ENCODE data around the gene LGR4. TPM values are rescaled to one million over a fixed set of nuclear protein-coding genes. Genes with fewer than 3 reads are reported as not detected.

Gene LGR4
- total and polyA plus RNA-seq, 2 donors: 6.8 to 8.2 TPM

DNA sequence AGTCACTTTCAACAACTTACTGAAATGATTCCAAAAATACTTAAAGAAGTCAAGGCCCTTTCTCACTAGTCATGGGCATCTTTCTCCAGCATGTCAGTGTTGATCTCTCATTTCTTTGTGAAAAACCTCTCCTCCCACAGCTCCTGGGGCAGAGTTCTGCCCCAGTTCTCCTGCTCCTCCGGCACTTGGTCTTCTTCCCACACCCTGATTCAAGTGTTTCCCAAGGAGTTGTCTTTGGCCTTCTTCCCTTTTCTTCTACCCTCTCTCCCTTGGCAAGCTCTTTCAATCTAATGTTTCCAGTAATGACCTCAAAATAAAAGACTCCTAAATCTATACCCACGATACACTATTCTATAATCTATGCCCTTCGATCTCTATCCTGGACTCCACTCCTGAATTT is 67.5 kb downstream of the LGR4 start:
- WGBS: 95% methylated on average over 3 of the region's 3 CpGs
- H3K4me3 ChIP-seq (ENCODE audit: low read length in 2 of 2): no peak overlapping the region
- H3K4me1 ChIP-seq (ENCODE audit: control insufficient read depth in 2 of 2, insufficient read depth in 2 of 2, low read length in 2 of 2): no peaks in the 10 kb centered on the region
- no peak for DNase-seq (ENCODE audit: low read depth in 6 of 9, low spot score in 9 of 9)
- H3K27me3 ChIP-seq (ENCODE audit: control insufficient read depth in 2 of 2, insufficient read depth in 1 of 2, low read length in 1 of 2): no peaks in the 10 kb centered on the region
- no peak overlapping the region for H3K27ac ChIP-seq (ENCODE audit: low read depth in 1 of 2, low read length in 1 of 2)
- no peaks in the 10 kb centered on the region for H3K36me3 ChIP-seq (ENCODE audit: control insufficient read depth in 2 of 2, insufficient read depth in 2 of 2, low read length in 1 of 2)
- no peaks in the 10 kb centered on the region for H3K9me3 ChIP-seq (ENCODE audit: control insufficient read depth in 2 of 2, insufficient read depth in 1 of 2, low read length in 1 of 2)

DNA sequence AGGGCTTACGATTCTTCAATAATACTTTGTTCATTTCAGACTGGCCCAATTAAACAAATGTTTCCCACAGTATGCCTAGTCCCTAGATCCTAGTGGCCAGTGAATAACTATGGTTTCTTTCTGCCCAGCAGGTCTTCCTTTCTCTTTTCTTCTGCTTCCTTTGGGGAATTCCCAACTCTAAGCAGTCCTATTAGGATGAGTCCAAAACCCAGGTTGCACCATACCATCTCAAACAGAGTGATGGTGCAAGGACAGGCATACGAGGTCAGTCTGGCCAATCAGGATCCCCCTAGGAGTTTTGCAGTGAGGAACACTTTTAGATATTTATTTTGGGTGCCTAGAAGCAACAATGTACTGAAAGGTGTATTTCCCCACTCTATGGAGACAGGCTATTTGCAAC is 68.2 kb downstream of the LGR4 start:
- DNase-seq (ENCODE audit: low read depth in 6 of 9, low spot score in 9 of 9): no peak
- no peaks in the 10 kb centered on the region for H3K36me3 ChIP-seq (ENCODE audit: control insufficient read depth in 2 of 2, insufficient read depth in 2 of 2, low read length in 1 of 2)
- WGBS: 92% methylated on average over 2 of the region's 2 CpGs

DNA sequence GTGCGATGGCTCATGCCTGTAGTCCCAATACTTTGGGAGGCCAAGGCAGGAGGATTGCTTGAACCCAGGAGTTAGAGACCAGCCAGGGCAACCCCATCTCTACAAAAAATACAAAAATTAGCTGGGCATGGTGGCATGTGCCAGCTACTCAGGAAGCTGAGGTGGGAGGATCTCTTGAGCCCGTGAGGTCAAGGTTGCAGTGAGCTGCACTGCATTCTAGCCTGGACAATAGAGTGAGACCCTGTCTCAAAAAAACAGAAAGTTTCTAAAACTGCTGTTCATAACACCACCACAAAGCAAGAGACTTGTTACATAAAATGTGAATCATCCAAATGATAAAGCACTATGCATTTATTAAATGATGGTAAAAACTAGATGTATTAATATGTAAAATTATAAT is 69.4 kb downstream of the LGR4 start:
- H3K36me3 ChIP-seq (ENCODE audit: control insufficient read depth in 2 of 2, insufficient read depth in 2 of 2, low read length in 1 of 2): no peaks in the 10 kb centered on the region
- WGBS: 92% methylated on average over 2 of the region's 2 CpGs
- H3K27ac ChIP-seq (ENCODE audit: low read depth in 1 of 2, low read length in 1 of 2): no peak overlapping the region
- H3K27me3 ChIP-seq (ENCODE audit: control insufficient read depth in 2 of 2, insufficient read depth in 1 of 2, low read length in 1 of 2): no peaks in the 10 kb centered on the region
- DNase-seq (ENCODE audit: low read depth in 6 of 9, low spot score in 9 of 9): no peak
- no peak overlapping the region for H3K4me3 ChIP-seq (ENCODE audit: low read length in 2 of 2)
- H3K9me3 ChIP-seq (ENCODE audit: control insufficient read depth in 2 of 2, insufficient read depth in 1 of 2, low read length in 1 of 2): no peaks in the 10 kb centered on the region
- no peaks in the 10 kb centered on the region for H3K4me1 ChIP-seq (ENCODE audit: control insufficient read depth in 2 of 2, insufficient read depth in 2 of 2, low read length in 2 of 2)

More for the DNA sequence above, 68.2 kb downstream of the LGR4 start:
- Histone ChIP-seq H3K4me3 (ENCODE audit: low read length in 2 of 2) (no peak overlapping the region), H3K4me1 (ENCODE audit: control insufficient read depth in 2 of 2, insufficient read depth in 2 of 2, low read length in 2 of 2) (no peaks in the 10 kb centered on the region), H3K27ac (ENCODE audit: low read depth in 1 of 2, low read length in 1 of 2) (no peak overlapping the region), H3K9me3 (ENCODE audit: control insufficient read depth in 2 of 2, insufficient read depth in 1 of 2, low read length in 1 of 2) (no peaks in the 10 kb centered on the region), H3K27me3 (ENCODE audit: control insufficient read depth in 2 of 2, insufficient read depth in 1 of 2, low read length in 1 of 2) (no peaks in the 10 kb centered on the region)

DNA sequence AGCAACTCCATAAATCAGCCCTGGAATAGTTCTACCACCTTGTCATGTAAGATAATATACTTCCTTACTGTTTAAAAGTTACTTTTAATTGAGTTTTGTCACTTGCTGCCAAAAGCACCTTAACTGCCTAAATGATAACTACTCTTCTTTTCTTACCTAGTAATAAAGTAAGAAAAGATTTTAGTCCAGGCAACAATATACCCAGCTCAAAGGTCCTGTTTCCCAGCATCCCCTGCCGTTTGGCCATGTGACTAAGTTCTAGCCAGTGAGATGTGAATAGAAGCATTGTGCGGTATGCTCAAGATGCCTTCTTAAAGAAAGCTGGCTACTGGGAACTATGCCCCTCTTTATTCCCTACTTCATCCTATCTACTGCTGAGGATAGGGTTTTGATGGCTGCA is 70.1 kb downstream of the LGR4 start:
- Histone ChIP-seq H3K27me3 (ENCODE audit: control insufficient read depth in 2 of 2, insufficient read depth in 1 of 2, low read length in 1 of 2) (no peaks in the 10 kb centered on the region), H3K4me1 (ENCODE audit: control insufficient read depth in 2 of 2, insufficient read depth in 2 of 2, low read length in 2 of 2) (no peaks in the 10 kb centered on the region), H3K9me3 (ENCODE audit: control insufficient read depth in 2 of 2, insufficient read depth in 1 of 2, low read length in 1 of 2) (no peaks in the 10 kb centered on the region), H3K36me3 (ENCODE audit: control insufficient read depth in 2 of 2, insufficient read depth in 2 of 2, low read length in 1 of 2) (no peaks in the 10 kb centered on the region), H3K4me3 (ENCODE audit: low read length in 2 of 2) (no peak overlapping the region), H3K27ac (ENCODE audit: low read depth in 1 of 2, low read length in 1 of 2) (no peak overlapping the region)
- 95% methylated on average over 2 of the region's 2 CpGs for WGBS
- no peak for DNase-seq (ENCODE audit: low read depth in 6 of 9, low spot score in 9 of 9)

DNA sequence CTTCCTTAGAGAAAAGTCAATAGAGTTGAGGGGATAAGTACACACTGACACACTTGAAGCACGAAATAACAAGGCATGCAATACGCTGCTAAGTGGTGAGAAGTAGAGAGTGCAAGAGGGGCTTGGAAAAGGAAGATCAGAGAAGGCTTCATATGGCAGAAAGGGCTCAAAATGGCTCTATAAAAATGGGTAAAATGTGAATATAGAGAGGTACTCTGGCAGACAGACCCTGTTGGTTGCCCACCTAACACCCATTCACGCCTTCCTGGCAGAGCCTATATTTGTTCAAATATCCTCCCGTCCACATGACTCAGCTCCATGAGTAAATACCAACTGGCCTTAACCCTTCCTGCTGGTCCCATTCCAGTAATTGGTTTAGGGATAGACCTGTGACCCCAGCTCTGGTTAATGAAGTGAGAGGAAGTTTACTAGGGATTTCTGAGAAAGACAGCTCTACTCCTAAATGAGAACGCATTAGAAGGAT is 70.7 kb downstream of the LGR4 start:
- no peak overlapping the region for H3K4me3 ChIP-seq (ENCODE audit: low read length in 2 of 2)
- H3K36me3 ChIP-seq (ENCODE audit: control insufficient read depth in 2 of 2, insufficient read depth in 2 of 2, low read length in 1 of 2): no peaks in the 10 kb centered on the region
- H3K4me1 ChIP-seq (ENCODE audit: control insufficient read depth in 2 of 2, insufficient read depth in 2 of 2, low read length in 2 of 2): no peaks in the 10 kb centered on the region
- no peaks in the 10 kb centered on the region for H3K9me3 ChIP-seq (ENCODE audit: control insufficient read depth in 2 of 2, insufficient read depth in 1 of 2, low read length in 1 of 2)
- DNase-seq (ENCODE audit: low read depth in 6 of 9, low spot score in 9 of 9): no peak
- no peak overlapping the region for H3K27ac ChIP-seq (ENCODE audit: low read depth in 1 of 2, low read length in 1 of 2)
- H3K27me3 ChIP-seq (ENCODE audit: control insufficient read depth in 2 of 2, insufficient read depth in 1 of 2, low read length in 1 of 2): no peaks in the 10 kb centered on the region
- WGBS: 95% methylated on average over 5 of the region's 5 CpGs

DNA sequence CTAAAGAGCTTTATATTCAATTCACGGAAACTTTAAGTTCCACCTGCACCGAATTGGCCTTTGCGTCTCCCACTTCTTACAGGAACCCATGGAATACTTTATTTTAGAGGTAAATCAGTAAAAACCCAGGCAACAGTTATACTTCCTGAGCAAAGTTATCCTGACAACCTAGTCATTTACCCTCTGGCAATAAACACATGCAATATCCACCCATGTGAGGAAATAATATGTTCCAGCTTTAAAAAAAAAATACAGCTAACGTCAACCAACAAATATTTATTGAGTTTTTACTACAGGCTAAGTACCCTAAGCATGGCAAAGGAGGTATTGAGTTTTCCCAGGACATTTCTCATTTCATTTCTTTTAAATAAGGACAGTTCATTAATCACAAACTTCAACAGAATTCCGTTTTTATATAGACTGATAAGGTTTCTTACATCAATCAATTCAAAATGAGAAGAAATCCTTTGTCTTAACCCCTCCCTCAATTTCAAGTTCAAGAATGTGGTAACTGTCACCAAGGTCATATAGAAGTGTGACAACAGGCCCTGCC is 71.2 kb downstream of the LGR4 start:
- Histone ChIP-seq H3K9me3 (ENCODE audit: control insufficient read depth in 2 of 2, insufficient read depth in 1 of 2, low read length in 1 of 2) (no peaks in the 10 kb centered on the region), H3K4me1 (ENCODE audit: control insufficient read depth in 2 of 2, insufficient read depth in 2 of 2, low read length in 2 of 2) (no peaks in the 10 kb centered on the region), H3K36me3 (ENCODE audit: control insufficient read depth in 2 of 2, insufficient read depth in 2 of 2, low read length in 1 of 2) (no peaks in the 10 kb centered on the region), H3K27me3 (ENCODE audit: control insufficient read depth in 2 of 2, insufficient read depth in 1 of 2, low read length in 1 of 2) (no peaks in the 10 kb centered on the region), H3K27ac (ENCODE audit: low read depth in 1 of 2, low read length in 1 of 2) (no peak overlapping the region), H3K4me3 (ENCODE audit: low read length in 2 of 2) (no peak overlapping the region)
- DNase-seq (ENCODE audit: low read depth in 6 of 9, low spot score in 9 of 9): no peak
- 89% methylated on average over 5 of the region's 5 CpGs for WGBS

DNA sequence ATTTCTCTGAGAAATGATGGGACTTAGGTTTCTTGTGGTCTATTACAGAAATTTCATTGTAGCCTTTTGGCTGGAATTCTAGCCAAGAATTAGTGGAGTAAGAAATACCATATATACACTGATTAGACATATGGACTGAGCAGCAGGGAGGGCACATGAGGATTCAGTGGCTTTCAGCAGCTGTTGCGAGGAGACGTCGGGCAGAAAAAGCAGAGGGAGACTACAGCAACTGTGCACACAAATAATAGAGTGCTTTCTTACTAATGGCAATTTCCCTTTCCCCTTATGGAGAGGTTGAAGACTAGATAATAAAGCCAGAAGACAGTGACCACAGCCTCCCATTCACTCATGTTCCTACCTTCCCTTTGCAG is 74.2 kb downstream of the LGR4 start:
- Histone ChIP-seq H3K27ac (ENCODE audit: low read depth in 1 of 2, low read length in 1 of 2) (no peak overlapping the region), H3K9me3 (ENCODE audit: control insufficient read depth in 2 of 2, insufficient read depth in 1 of 2, low read length in 1 of 2) (no peaks in the 10 kb centered on the region), H3K4me3 (ENCODE audit: low read length in 2 of 2) (no peak overlapping the region), H3K4me1 (ENCODE audit: control insufficient read depth in 2 of 2, insufficient read depth in 2 of 2, low read length in 2 of 2) (no peaks in the 10 kb centered on the region), H3K36me3 (ENCODE audit: control insufficient read depth in 2 of 2, insufficient read depth in 2 of 2, low read length in 1 of 2) (no peaks in the 10 kb centered on the region), H3K27me3 (ENCODE audit: control insufficient read depth in 2 of 2, insufficient read depth in 1 of 2, low read length in 1 of 2) (no peaks in the 10 kb centered on the region)
- 99% methylated on average over 3 of the region's 3 CpGs for WGBS
- no peak for DNase-seq (ENCODE audit: low read depth in 6 of 9, low spot score in 9 of 9)

DNA sequence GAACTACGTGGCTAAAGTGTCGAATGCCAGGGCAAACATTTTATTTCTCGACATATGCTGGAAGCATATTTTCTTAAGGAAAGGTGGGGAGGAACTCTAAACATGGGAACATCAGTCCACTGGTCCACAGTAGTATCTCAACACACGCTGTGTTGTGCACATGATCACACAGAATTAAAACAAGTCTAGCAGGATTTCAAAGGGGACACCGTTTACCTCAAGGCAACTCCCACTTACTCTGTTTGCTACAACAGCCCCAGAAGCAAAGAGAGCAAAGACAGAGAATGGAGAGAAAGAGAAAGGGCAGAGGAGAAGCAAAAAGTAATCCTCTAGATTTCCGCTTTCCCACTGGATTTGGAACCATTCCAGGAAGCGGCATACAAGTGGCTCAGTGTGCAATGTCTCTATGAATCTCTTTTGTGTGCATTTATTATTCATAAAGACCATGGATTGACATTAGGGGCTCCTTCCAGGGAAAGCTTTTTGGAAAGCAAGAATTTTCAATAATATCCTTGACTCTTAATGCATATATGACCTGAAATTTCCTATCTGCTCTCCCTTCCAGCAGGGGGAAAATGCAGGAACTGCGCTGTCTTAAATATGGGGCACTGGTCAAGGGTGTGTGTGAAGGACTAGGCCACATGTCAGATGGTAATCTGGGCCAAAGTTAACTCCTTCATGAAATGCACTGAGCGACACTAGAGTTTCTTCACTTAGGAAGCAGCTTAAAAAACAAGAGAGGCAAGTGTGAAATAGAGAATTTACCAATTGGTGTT is 74.8 kb downstream of the LGR4 start:
- Histone ChIP-seq H3K27me3 (ENCODE audit: control insufficient read depth in 2 of 2, insufficient read depth in 1 of 2, low read length in 1 of 2) (no peaks in the 10 kb centered on the region), H3K9me3 (ENCODE audit: control insufficient read depth in 2 of 2, insufficient read depth in 1 of 2, low read length in 1 of 2) (no peaks in the 10 kb centered on the region), H3K36me3 (ENCODE audit: control insufficient read depth in 2 of 2, insufficient read depth in 2 of 2, low read length in 1 of 2) (no peaks in the 10 kb centered on the region), H3K4me1 (ENCODE audit: control insufficient read depth in 2 of 2, insufficient read depth in 2 of 2, low read length in 2 of 2) (no peaks in the 10 kb centered on the region), H3K27ac (ENCODE audit: low read depth in 1 of 2, low read length in 1 of 2) (no peak overlapping the region), H3K4me3 (ENCODE audit: low read length in 2 of 2) (no peak overlapping the region)
- WGBS: 94% methylated on average over 9 of the region's 9 CpGs
- no peak for DNase-seq (ENCODE audit: low read depth in 6 of 9, low spot score in 9 of 9)

DNA sequence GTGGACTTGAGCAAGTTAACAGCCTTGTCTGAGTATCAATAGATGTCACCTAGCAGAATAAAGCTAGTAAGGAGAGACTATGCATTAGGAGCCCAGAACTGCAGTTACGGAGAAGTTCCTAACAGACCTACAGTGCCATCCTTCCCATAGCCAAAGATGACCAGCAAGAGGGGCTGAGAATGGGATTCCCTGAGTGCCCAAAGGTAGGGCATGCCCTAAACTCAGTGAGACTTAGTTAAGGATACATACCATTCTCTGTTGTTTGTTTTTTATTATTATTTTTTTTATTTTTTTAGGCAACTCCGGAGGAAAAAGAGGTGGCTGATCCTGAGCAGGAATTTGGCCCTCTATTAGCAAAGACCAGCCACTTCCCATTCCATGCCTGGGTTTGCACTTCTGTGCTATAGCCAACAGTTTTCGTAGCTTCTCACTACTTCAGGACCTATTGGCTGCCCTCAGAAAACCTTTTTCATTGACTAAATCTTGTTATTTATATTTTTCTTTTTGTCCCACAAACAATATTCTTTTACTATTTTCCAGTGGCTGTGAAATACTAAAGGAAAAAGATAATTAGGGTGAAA is 76.2 kb downstream of the LGR4 start:
- Histone ChIP-seq H3K4me3 (ENCODE audit: low read length in 2 of 2) (no peak overlapping the region), H3K36me3 (ENCODE audit: control insufficient read depth in 2 of 2, insufficient read depth in 2 of 2, low read length in 1 of 2) (no peaks in the 10 kb centered on the region), H3K27ac (ENCODE audit: low read depth in 1 of 2, low read length in 1 of 2) (no peak overlapping the region), H3K27me3 (ENCODE audit: control insufficient read depth in 2 of 2, insufficient read depth in 1 of 2, low read length in 1 of 2) (no peaks in the 10 kb centered on the region), H3K4me1 (ENCODE audit: control insufficient read depth in 2 of 2, insufficient read depth in 2 of 2, low read length in 2 of 2) (no peaks in the 10 kb centered on the region), H3K9me3 (ENCODE audit: control insufficient read depth in 2 of 2, insufficient read depth in 1 of 2, low read length in 1 of 2) (no peaks in the 10 kb centered on the region)
- DNase-seq (ENCODE audit: low read depth in 6 of 9, low spot score in 9 of 9): no peak
- 94% methylated on average over 3 of the region's 3 CpGs for WGBS

All from thymus (tissue), 11 donors.